CD4-positive, alpha-beta T cell (primary cell): Measurements from ENCODE around the gene TCERG1. TPM values are rescaled to one million over a fixed set of nuclear protein-coding genes. Genes with fewer than 3 reads are reported as not detected.

Experiments used
- ATAC-seq: fragments of 200-7000 bp; cut with Tn5 transposase; one replicate; pipeline ENCODE4 v1.10.0; 2022; ENCODE audit warnings: mild to moderate bottlenecking; ENCODE audit not compliant: poor library complexity
- CTCF ChIA-PET: fragments of 350-600 bp; sonication (Branson Sonifier 250); formaldehyde crosslinking; loops from one replicate; lab custom pipeline; 2021; ENCODE audit warnings: antibody characterized with exemption, inconsistent platforms; lab: Charles Lee
- POLR2A ChIA-PET: fragments of 350-600 bp; sonication (Branson Sonifier 250); formaldehyde crosslinking; loops from one replicate; lab custom pipeline; 2021; ENCODE audit warnings: antibody characterized with exemption, inconsistent platforms; lab: Charles Lee
- DNase-seq, 14 experiments: peaks; one replicate each; pipeline ENCODE4 v3.0.0-alpha.2; 2013 to 2020; ENCODE audit warnings: mixed read lengths in 2 of 14
- H3K27ac ChIP-seq, 2 donors: one replicate each; pipeline versions ENCODE4 v1.5.1 to v1.7.0; 2013; ENCODE audit warnings: low read length in 2 of 2, low read depth in 1 of 2, mild to moderate bottlenecking in 1 of 2
- H3K27me3 ChIP-seq, 2 experiments: 1 replicate in 1 of 2; 2 replicates in 1 of 2; pipeline versions ENCODE4 v1.6.1 to v1.7.0; 2013; ENCODE audit warnings: low read length in 2 of 2, control low read depth in 1 of 2, mild to moderate bottlenecking in 1 of 2, moderate library complexity in 1 of 2; ENCODE audit not compliant: insufficient read depth in 2 of 2, control insufficient read depth in 1 of 2
- H3K36me3 ChIP-seq: one replicate; pipeline ENCODE4 v1.6.1; 2013; ENCODE audit warnings: low read length, control low read depth; ENCODE audit not compliant: insufficient read depth
- H3K4me1 ChIP-seq: one replicate; pipeline ENCODE4 v1.6.1; 2013; ENCODE audit warnings: low read length, control low read depth; ENCODE audit not compliant: insufficient read depth
- H3K4me3 ChIP-seq: one replicate; pipeline ENCODE4 v1.5.1; 2013; ENCODE audit warnings: mild to moderate bottlenecking, low read length, moderate library complexity
- H3K9me3 ChIP-seq, 2 experiments: 1 replicate in 1 of 2; 2 replicates in 1 of 2; pipeline versions ENCODE4 v1.6.1 to v1.7.0; 2013; ENCODE audit warnings: low read length in 2 of 2, mild to moderate bottlenecking in 2 of 2, control low read depth in 1 of 2, moderate library complexity in 1 of 2; ENCODE audit not compliant: control insufficient read depth in 1 of 2, insufficient read depth in 1 of 2
- H3K27ac Mint-ChIP-seq: one replicate; pipeline ENCODE4 v1.8.0; 2020; ENCODE audit warnings: mixed read lengths
- H3K27me3 Mint-ChIP-seq: one replicate; pipeline ENCODE4 v1.8.0; 2021; ENCODE audit warnings: mixed read lengths
- H3K36me3 Mint-ChIP-seq: one replicate; pipeline ENCODE4 v1.8.0; 2021; ENCODE audit warnings: low read depth, mixed read lengths
- H3K4me1 Mint-ChIP-seq: one replicate; pipeline ENCODE4 v1.8.0; 2021; ENCODE audit warnings: low read depth, mixed read lengths
- H3K4me3 Mint-ChIP-seq: one replicate; pipeline ENCODE4 v1.8.0; 2020; ENCODE audit warnings: mild to moderate bottlenecking, mixed read lengths
- H3K9me3 Mint-ChIP-seq: one replicate; pipeline ENCODE4 v1.8.0; 2020; ENCODE audit warnings: mixed read lengths
- intact Hi-C, 2 experiments: fragments of 100-400 bp; cut with DNase I in 1 of 2; cut with micrococcal nuclease in 1 of 2; formaldehyde crosslinking; loops; one replicate each; pipeline versions ENCODE4 v1.15.1 to v1.9.0; 2023 to 2025; cut with DNase I, micrococcal nuclease
- total RNA-seq, 174 experiments: library from RNA in 2 of 174; stranded (reverse) in 2 of 174; gene quantifications; one replicate each; pipeline ENCODE4 v1.2.3 and lab custom pipeline; 2021 to 2026
- TF ChIP-seq, protein P1 (sequence below): fragments of 200-600 bp; IDR thresholded peaks from one replicate; pipeline ENCODE4 v1.8.0; 2022; ENCODE audit warnings: antibody characterized with exemption, mild to moderate bottlenecking

The TCERG1 gene
- total RNA-seq, 2 experiments from 2014 or later: 88.0 to 88.7 TPM

DNA sequence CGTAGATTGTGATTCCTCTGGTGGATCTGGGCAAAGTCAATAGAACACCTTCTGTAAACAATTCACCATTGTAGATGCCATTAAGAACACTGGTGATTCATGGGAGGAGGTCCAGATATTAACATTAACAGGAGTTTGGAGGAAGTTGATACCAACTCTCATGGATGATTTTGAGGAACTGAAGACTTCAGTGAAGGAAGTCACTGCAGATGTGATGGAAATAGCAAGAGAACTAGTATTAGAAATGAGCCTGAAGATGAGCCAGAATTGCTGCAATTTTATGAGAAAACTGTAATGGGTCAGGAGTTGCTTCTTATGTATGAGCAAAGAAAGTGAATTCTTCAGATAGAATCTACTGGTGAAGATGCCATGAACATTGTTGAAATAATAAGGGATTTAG, 26.9 kb downstream of the TCERG1 start:
- H3K4me3 ChIP-seq: no peak overlapping the region
- peaks cover 81% of the 10 kb centered on the region for H3K36me3 ChIP-seq
- no peak overlapping the region for H3K27ac ChIP-seq
- no peaks in the 10 kb centered on the region for H3K4me1 ChIP-seq
- POLR2A ChIA-PET: no interaction called here
- intact Hi-C loops: no loop called here
- H3K4me3 Mint-ChIP-seq: no peak overlapping the region
- no peak overlapping the region for H3K27ac Mint-ChIP-seq
- no peaks in the 10 kb centered on the region for H3K27me3 Mint-ChIP-seq
- TF ChIP-seq, protein P1, sequence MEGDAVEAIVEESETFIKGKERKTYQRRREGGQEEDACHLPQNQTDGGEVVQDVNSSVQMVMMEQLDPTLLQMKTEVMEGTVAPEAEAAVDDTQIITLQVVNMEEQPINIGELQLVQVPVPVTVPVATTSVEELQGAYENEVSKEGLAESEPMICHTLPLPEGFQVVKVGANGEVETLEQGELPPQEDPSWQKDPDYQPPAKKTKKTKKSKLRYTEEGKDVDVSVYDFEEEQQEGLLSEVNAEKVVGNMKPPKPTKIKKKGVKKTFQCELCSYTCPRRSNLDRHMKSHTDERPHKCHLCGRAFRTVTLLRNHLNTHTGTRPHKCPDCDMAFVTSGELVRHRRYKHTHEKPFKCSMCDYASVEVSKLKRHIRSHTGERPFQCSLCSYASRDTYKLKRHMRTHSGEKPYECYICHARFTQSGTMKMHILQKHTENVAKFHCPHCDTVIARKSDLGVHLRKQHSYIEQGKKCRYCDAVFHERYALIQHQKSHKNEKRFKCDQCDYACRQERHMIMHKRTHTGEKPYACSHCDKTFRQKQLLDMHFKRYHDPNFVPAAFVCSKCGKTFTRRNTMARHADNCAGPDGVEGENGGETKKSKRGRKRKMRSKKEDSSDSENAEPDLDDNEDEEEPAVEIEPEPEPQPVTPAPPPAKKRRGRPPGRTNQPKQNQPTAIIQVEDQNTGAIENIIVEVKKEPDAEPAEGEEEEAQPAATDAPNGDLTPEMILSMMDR: no peak
- peak in 1 of 14 experiments; percentile 7 for DNase-seq
- CTCF ChIA-PET: no interaction called here
- ATAC-seq: no peak
- H3K27me3 ChIP-seq: no peaks in the 10 kb centered on the region
- H3K4me1 Mint-ChIP-seq: no peaks in the 10 kb centered on the region
- H3K9me3 ChIP-seq: no peaks in the 10 kb centered on the region
- peaks cover 81% of the 10 kb centered on the region for H3K36me3 Mint-ChIP-seq
- H3K9me3 Mint-ChIP-seq: no peaks in the 10 kb centered on the region

DNA sequence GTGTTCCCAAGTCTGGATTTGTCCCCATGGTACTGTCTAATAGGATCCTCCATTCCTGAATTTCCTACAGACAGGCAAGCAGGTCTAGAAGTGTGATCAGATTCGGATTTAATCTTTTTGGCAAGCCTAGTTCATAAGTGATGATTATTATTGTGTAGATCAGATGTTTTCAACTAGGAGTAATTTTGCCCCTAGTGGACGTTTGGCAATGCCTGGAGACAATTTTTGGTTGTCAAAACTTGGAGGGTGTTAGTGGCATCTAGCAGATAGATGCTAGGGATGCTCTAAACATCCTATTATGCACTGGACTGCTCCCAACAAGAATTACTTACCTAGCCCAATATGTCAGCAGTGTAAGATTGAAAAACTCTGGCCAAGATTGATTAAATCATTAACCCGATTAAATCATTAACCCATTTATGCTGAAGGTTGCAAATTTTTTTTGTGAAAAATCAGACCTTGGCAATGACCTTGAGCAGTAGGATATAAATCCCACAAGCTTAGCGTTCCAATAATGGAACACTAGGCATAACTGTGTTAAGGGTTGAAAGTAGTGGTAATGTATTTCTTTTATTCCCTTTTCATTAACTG, 28.2 kb downstream of the TCERG1 start:
- H3K4me3 Mint-ChIP-seq: no peak overlapping the region
- CTCF ChIA-PET: no interaction called here
- Histone ChIP-seq H3K36me3 (peaks cover 75% of the 10 kb centered on the region), H3K4me3 (no peak overlapping the region), H3K9me3 (no peaks in the 10 kb centered on the region), H3K27me3 (no peaks in the 10 kb centered on the region), H3K4me1 (no peaks in the 10 kb centered on the region), H3K27ac (no peak overlapping the region)
- POLR2A ChIA-PET: no interaction called here
- TF ChIP-seq, protein P1: no peak
- no peaks in the 10 kb centered on the region for H3K4me1 Mint-ChIP-seq
- DNase-seq: no peak
- no peaks in the 10 kb centered on the region for H3K9me3 Mint-ChIP-seq
- H3K27ac Mint-ChIP-seq: no peak overlapping the region
- intact Hi-C loops: no loop called here
- ATAC-seq: no peak
- H3K36me3 Mint-ChIP-seq: peaks cover 84% of the 10 kb centered on the region
- H3K27me3 Mint-ChIP-seq: no peaks in the 10 kb centered on the region

DNA sequence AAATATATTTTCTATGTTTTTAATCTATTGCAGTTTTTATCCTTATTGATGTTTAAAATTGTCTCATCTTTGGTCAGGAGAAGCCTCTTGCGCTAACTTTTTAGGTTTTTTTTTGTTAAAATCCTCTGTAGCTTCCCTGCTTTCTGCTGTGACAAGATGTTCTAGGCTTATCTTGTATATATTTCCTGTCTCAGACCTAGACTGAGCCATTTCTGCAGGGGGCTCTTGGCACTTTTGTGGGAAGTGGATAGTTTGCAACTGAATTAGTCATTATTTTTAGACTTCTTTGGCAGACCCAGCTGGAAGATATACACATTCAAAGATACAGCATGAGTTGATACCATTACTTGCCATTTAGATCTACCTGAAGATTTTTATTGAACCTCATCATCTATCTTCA, 28.8 kb downstream of the TCERG1 start:
- intact Hi-C loops: no loop called here
- H3K9me3 Mint-ChIP-seq: no peaks in the 10 kb centered on the region
- Histone ChIP-seq H3K9me3 (no peaks in the 10 kb centered on the region), H3K4me1 (no peaks in the 10 kb centered on the region), H3K4me3 (no peak overlapping the region), H3K27ac (no peak overlapping the region), H3K27me3 (no peaks in the 10 kb centered on the region), H3K36me3 (peaks cover 74% of the 10 kb centered on the region)
- ChIA-PET POLR2A (no interaction called here), CTCF (interaction anchor here (1.2 kb wide), 1 partner anchor 25 kb away, joined by 3 read pairs; no protein-coding TSS in a partner anchor)
- no peak overlapping the region for H3K27ac Mint-ChIP-seq
- H3K27me3 Mint-ChIP-seq: no peaks in the 10 kb centered on the region
- peaks cover 82% of the 10 kb centered on the region for H3K36me3 Mint-ChIP-seq
- DNase-seq (no peak), ATAC-seq (no peak)
- TF ChIP-seq, protein P1: no peak
- no peak overlapping the region for H3K4me3 Mint-ChIP-seq
- no peaks in the 10 kb centered on the region for H3K4me1 Mint-ChIP-seq
